ENCODE measurements around the gene CROT. TPM values are rescaled to one million over a fixed set of nuclear protein-coding genes. Genes with fewer than 3 reads are reported as not detected.
"Not testable (repeated sequence)": the region's sequence is repeated elsewhere in the genome, so short reads cannot be mapped to it uniquely, and the experiment has no call there.

Gene CROT, protein sequence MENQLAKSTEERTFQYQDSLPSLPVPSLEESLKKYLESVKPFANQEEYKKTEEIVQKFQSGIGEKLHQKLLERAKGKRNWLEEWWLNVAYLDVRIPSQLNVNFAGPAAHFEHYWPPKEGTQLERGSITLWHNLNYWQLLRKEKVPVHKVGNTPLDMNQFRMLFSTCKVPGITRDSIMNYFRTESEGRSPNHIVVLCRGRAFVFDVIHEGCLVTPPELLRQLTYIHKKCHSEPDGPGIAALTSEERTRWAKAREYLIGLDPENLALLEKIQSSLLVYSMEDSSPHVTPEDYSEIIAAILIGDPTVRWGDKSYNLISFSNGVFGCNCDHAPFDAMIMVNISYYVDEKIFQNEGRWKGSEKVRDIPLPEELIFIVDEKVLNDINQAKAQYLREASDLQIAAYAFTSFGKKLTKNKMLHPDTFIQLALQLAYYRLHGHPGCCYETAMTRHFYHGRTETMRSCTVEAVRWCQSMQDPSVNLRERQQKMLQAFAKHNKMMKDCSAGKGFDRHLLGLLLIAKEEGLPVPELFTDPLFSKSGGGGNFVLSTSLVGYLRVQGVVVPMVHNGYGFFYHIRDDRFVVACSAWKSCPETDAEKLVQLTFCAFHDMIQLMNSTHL
- total RNA-seq: 6.9 TPM
- long read RNA-seq, transcript CROT-201 (18 exons, 3,175 nt): major isoform, 6 of 6 reads
- long read RNA-seq, partial matches to known transcripts: 0 of 6 reads
- long read RNA-seq, other reads (novel, unspliced or antisense): 0 of 6 reads

- peak; percentile 100 for ATAC-seq
- intact Hi-C loops (cut with DNase I): loop anchor here (5.0 kb wide), 2 partner anchors 193 to 532 kb away; partner anchors contain the start of genes DBF4, DMTF1 and SLC25A40
- DNase-seq (ENCODE audit: missing footprints): peak; percentile 98
Observed at GRCh38 chr7:87345166-87345927, at the start of gene CROT. Gene CROT (plus strand): TSS chr7:87345664. CDS start chr7:87349069, 3,405 bp downstream.

GRCh38 chr7:87300756-87301155 lies 44.7 kb upstream of the CROT start:
- DNase-seq (ENCODE audit: missing footprints) (no peak), ATAC-seq (no peak)
- intact Hi-C loops (cut with DNase I): no loop called here

DNA sequence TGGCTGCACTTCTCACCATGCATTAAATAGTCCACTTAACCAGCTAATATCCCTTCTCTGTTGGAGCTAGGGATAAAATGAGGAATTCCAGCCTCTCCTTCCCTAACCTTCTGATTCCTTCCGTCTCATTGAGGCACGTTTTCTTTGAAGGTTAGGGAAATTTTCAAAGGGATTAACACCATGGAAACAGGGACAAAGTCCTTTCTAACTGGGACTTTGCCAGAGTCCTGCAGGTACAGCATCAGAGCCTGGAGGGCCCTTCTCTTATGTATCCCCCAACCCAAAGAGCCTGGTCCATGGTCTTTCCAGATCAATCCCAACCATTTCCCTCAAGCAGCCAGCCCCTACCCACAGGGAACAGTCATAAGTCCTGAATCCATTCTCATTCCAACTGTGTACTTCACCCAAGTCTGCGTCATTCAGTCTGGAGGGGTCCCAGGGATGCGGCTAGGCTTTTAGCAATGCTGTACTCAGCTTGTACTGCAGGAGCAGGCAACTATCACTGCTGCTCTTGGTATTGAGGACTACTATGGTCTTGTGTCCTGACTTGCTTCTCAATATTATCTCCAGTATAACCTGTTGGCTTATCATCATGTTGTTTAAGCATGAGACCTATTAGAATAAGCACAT lies 34.6 kb upstream of the CROT start:
- DNase-seq (ENCODE audit: missing footprints) (no peak), ATAC-seq (no peak)
- intact Hi-C loops (cut with DNase I): no loop called here

DNA sequence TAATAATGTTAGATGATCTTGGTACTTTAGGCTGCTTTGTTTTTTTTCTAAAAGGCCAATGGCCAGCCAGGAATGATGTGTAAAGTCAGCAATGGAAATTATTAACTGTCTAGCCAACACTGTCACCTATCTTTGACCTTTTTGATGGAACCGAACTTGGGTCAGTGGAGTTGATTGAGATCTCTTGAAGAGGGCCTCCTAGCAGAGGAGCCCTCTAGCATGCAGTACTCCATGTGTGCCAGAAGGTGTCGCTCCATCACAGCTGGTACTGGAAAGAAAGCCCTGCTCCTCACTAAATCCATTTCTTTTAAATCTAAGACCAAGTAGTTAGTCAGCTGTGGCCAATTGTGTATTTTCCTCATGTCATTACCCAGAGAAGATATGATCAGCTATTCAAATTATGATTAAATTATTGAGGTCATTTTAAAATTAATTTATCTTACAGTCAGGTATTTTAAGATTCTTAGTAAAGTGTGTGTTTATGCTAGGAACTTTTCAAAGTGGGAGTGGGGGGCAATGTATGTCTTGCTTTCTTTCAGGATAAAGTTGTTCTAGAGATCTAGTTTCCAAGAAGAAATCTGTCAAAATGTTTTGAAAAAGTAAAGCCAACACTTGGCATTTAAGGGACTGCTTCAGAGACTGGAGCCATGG lies 33.1 kb upstream of the CROT start:
- ATAC-seq (no peak), DNase-seq (ENCODE audit: missing footprints) (no peak)
- intact Hi-C loops (cut with DNase I): loop anchor here (2.0 kb wide), 1 partner anchor 104 kb away; no protein-coding TSS in a partner anchor

DNA sequence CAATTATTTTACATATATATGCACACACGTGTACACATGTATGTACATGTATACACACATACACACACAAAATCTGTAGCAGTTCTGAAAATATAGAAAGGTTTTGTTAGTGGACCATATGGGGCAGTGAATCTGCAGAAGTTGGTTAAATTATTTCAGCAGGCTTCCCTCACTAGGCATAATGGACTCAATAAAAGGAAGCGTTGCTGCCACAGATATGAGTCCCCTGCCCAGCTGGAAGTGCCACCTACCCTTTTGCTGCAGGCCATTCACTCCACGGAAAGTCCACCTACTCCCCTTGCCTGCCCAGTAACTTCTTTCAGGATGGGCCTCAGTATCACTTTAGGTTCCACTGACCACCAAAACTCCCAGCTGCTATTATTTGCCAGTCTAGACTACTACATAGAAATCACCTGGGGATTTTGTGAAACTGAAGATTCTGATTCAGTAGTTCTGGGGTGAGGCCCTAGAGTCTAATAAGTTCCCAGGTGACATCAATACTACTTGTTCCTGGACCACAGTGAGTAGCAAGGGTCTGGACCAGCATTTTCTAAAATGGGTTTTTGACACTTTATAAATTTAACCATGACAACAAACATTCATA lies 29.3 kb upstream of the CROT start:
- intact Hi-C loops (cut with DNase I): no loop called here
- DNase-seq (ENCODE audit: missing footprints) (no peak), ATAC-seq (no peak)

DNA sequence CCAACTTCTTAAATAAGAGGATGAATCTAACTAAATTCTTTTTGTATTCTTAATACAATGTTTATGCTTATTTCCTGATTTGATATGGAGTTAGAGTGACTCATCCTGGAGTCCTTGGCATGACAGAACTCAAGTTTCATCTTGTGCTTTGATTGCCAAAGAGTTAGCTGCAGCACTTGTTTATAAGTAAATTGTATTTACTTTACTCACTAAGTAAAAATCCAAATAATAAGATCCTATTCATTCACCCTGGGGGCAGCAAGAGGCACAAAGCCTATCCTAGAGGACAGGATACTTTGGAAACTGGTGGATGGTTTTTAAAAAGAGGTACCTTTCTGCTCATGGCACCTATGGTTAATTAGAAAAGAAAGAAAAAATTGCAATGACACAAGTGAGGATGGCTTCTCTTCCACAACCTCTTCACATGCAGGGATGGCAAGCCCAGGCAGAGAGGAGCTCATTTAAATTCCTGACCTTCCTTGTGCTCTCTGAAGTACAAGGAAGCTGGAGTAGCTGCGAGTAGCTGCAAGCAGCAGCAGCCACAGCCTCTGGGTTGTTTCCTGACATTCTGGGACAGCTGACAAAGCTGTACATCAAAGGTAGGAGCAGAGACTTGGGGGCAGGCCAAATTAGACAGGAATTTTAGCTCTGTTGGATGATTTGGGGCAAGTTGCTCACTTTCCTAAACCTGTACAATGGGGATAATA lies 28.5 kb upstream of the CROT start:
- intact Hi-C loops (cut with DNase I): no loop called here
- no peak for DNase-seq (ENCODE audit: missing footprints)
- no peak for ATAC-seq

- DNase-seq (ENCODE audit: missing footprints) (no peak), ATAC-seq (no peak)
- intact Hi-C loops (cut with DNase I): no loop called here
Observed at GRCh38 chr7:87317691-87318245, 27.7 kb upstream of the CROT start.

DNA sequence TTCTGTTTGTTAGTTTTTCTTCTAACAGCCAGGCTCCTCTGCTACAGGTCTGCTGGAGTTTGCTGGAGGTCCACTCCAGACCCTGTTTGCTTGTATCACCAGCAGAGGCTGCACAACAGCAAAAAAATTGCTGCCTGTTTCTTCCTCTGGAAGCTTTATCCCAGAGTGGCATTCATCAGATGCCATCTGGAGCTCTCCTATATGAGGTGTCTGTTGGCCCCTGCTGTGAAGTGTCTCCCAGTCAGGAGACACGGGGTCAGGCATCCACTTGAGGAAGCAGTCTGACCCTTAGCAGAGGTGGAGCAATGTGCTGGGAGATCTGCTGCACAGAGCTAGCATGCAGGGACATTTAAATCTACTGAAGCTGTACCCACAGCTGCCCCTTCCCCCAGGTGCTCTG lies 26.7 kb upstream of the CROT start:
- ATAC-seq (no peak), DNase-seq (ENCODE audit: missing footprints) (no peak)
- intact Hi-C loops (cut with DNase I): no loop called here

GRCh38 chr7:87319154-87319581 lies 26.3 kb upstream of the CROT start:
- ATAC-seq; DNase-seq (ENCODE audit: missing footprints); intact Hi-C loops (cut with DNase I): not testable (repeated sequence)

GRCh38 chr7:87322912-87323311 lies 22.6 kb upstream of the CROT start:
- DNase-seq (ENCODE audit: missing footprints) (no peak), ATAC-seq (no peak)
- intact Hi-C loops (cut with DNase I): no loop called here

DNA sequence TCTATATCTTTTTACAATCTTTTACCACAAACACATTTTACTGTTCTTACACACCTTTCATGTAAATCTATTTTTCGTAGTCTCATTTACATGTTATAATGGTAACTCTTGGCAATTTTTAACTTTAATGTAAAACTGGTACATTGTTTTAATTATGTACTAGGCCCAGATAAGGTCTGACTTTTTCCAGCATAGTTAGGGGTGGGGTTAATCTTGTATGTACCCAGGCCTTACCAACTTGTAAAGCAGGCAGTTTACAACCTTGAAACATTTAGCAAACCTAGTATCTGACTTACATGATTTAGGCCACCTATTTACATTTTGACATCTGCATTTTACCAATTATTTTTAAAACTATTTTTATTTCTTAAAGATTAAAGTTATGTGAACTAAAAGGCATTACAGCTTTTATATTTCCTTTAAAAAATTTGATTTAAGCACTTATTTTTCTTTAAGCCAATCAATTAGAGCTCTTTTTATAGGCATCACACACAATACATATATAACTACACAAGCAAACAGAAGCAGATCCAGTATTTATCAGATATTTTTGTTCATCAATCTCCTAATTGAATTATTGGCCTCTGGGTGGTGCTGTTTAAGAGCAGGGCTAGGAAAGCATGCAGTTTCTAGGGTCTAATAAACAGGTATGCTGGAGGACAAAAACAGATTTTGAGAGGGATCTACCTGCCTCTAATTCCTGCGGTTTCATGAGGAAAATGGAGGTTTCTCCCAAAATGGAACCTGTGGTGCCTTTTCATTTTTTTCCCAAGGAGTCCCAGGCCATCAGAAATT lies 19.7 kb upstream of the CROT start:
- DNase-seq (ENCODE audit: missing footprints) (no peak), ATAC-seq (no peak)
- intact Hi-C loops (cut with DNase I): no loop called here

DNA sequence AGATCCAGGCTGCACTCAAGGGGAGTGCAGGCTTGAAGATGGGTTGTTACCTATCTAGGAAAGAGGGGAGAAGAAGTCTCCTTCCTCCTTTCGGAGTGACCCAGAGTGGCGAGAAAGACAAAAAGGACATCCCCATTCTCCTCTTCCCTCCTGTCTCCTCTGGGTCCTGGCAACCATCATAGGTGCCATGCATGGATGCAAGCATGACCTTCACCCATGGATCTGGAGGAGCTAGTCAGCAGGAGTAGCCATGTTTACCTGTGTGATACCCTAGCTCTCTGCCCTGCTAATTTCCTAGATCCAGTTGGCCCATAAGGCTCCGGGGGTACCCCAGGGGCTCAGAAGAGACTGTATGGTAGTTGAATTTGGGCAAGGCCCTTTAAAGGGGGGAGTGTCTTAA lies 17.2 kb upstream of the CROT start:
- ATAC-seq: no peak
- intact Hi-C loops (cut with DNase I): no loop called here
- DNase-seq (ENCODE audit: missing footprints): no peak

GRCh38 chr7:87330316-87330715 lies 15.1 kb upstream of the CROT start:
- intact Hi-C loops (cut with DNase I): no loop called here
- DNase-seq (ENCODE audit: missing footprints) (no peak), ATAC-seq (no peak)

DNA sequence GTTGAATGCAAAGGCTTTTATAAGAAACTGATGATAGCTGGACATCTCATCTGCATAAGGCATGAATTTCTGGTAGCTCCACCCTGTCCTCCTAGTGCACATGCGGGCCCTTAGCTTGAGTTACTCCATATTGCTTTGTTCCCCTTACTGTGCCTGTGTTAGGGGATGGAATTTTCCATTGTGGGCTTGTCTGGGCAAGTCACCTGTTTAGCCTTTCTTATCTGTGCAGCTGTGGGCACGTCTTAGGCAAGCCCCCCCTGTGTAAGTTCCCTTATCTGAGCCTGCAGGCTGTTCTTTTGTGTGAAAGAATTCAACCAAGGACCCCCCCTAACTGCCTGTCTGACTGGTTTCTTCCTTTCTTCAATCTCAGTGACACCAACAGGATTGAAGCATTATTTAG lies 14.5 kb upstream of the CROT start:
- no peak for DNase-seq (ENCODE audit: missing footprints)
- no peak for ATAC-seq

DNA sequence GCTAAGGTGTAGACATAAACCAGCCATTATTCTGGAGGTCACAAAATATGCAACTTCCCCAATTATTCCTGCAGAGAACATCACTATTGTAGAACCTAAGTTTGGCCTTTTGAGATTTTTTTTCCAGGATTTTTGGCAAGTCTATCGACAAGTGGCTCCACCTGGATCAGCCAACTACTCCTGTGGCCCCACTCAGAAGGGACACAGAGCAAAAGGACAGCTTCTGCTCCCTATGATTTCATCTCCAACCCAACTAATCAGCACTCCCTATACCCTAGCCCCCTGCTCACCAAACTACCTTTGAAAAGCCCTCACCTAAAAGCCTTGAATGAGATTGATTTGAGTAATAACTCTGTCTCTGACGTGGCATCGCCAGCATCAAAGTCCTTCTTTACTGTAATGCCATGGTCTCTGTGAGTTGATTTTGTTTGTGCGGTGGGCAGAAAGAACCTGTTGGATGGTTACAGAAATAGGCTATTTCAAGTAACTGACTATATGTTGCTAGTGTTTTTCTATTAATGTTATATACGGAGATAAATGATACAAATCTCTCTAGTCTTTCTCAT lies 13.7 kb upstream of the CROT start:
- ATAC-seq (no peak), DNase-seq (ENCODE audit: missing footprints) (no peak)
- intact Hi-C loops (cut with DNase I): no loop called here

More for the DNA sequence above, 14.5 kb upstream of the CROT start:
- intact Hi-C loops (cut with DNase I): no loop called here

DNA sequence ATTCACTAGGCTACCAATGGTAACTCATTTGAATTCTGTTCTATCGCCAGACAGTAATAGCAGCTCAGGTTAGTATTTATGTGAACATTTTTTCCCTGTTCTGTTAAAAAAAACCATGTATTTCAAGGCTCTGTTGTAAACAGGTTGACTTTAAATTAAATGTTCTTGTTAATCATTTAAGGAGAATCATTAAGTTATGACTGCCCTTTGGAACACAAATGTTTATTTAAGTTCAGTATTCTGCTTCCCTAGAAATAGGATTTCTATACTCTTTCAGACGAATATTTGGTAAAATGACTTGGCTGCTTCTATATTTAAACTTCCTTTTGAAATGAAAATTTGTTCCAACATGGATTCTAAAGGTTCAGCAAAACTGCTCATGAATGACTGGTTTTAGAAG lies 13.1 kb upstream of the CROT start:
- no peak for DNase-seq (ENCODE audit: missing footprints)
- ATAC-seq: no peak
- intact Hi-C loops (cut with DNase I): no loop called here
